Stimulated activated CD4-positive, alpha-beta T cell treated with anti-CD3 and anti-CD28 coated beads, Interleukin-4, amount 100 ng/mL, for 48 hours (primary cell): ENCODE data around the gene PODN.

Experiments used
- DNase-seq, 2 donors: peaks; one replicate each; pipeline ENCODE4 v3.0.0-alpha.2; 2020; ENCODE audit warnings: low read depth in 2 of 2

Gene PODN

DNA sequence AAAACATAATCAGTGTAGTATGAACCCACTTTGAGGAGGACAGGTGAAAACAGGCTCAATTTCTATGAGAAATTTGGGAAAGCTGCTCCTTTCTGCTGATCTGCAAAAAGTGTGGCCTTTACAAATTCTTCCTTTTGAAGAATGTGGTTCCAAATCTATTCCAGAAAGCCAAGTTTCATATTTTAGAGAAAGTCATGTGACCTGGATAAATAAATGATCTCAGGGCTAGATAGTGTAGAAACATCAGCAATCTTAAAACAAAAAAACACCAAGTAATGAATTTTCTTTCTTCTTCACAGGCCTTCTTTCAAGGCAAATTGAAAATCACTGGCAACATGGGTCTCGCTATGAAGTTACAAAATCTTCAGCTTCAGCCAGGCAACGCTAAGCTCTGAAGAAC, 11.7 kb upstream of the PODN start:
- DNase-seq, result no peak

- DNase-seq, result no peak
Measured at GRCh38 chr1:53051676-53052075, 10.3 kb upstream of the PODN start.

DNA sequence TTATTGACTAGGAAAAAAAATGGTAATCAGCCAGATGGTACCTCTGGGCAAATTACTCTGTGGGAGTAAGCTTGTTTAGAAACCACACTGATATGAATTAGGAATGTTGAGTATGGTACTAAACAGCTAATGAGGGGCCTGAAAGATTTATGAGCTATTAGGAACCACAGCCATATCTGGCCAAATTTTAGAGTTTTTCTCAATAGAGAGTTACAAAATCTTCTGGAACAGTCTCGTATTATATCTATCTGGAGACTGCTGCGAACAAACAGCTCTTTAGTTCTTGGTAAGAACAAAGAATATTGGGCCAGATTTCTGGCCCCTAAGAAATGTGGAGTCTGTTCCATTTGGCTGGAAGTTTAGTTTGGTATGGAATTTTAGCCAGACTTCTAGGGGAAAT, 4.9 kb upstream of the PODN start:
- no peak for DNase-seq

GRCh38 chr1:53060579-53060978, 1.4 kb upstream of the PODN start:
- DNase-seq, result no peak

DNA sequence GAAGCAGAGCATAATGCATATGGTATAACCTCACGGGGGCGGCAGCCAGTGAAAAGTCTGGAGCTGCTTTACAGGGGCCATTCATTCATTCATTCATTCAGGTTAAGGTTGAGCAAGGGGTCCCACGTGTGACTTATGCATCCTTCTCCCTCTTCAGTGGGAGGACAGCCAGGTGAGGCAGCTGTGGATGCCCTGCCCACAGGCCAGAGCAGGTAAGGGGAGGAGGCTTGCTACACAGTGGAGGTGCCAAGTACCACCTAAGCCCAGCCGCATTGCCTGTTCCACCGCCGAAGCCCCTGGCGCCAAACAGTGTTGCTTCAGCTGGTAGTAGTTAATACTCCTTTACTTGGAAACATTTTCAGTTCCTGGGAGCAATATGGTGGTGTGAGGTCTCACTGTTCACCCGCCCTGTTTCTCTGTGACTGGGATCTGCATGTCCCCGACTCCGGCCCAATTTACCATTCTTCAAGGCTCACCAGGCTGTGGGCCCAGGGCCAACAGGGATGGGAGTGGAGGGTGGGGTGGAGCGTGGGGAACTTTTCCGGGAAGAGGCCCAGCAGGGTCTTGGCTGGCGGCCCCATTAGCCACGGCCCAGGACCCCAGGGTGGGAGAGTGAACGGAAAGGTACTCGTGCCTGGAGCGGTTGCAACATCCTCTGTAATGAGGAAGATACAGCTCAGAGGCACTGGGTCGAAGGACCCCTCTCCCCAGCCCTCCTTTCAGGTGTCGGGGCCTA, 722 bp upstream of the PODN start:
- no peak for DNase-seq

DNA sequence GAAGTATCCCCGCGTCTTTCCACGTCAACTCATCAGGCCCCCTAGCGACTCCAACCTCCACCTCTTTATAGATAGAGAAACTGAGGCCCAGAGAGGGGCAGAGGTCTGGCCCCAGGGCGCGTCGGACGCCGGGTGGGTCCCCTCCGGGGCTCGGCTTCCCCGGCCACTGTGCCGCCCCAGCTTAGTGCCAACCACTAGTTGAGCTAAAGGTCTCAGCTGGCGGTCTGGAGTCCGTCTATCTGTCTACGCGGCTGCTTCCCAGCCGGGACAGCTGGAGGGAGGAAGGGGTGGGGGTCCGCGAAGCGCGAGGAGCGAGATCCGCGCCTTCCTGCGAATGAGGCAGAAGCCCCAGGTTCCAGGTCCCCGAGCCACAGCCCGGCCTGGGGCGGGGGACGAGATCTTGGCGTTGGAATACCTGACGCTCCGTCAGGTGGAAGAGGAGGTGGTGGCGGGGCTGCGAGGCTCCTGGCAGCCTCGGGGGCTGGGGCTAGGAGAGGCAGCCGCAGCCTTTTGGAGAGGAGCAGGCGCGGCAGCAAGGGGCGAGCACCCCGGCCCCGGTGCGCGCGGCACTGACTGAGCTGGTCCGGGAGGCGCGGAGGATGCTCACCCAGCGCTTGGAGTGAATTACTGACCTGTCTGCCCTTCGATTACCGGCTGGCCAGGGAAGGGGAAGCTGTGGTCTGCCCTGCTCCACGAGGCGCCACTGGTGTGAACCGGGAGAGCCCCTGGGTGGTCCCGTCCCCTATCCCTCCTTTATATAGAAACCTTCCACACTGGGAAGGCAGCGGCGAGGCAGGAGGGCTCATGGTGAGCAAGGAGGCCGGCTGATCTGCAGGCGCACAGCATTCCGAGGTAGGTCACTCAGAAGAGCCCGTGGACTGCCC, 937 bp downstream of the PODN start:
- no peak for DNase-seq

GRCh38 chr1:53063744-53064515, 1.9 kb downstream of the PODN start:
- no peak for DNase-seq

DNA sequence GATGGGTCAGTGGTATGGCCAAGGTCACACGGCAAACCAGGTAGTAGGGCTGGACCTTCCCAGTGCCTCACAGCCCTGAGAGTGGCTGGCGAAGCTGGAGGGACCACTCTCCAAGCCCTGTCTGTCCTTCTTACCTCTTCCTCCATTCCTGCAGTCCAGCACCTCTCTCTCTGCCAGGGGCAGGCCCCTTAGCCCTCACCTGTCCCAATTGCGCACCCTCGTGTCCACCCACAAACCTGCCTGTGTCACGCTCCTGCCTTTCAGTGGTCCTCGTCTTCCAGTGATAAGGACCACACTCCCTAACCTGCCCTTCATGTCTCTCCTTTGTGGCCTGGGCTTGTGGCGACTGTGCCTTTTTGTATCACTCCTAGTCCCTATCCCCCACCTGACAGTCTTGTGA, 3.4 kb downstream of the PODN start:
- no peak for DNase-seq

GRCh38 chr1:53066488-53066887, 4.5 kb downstream of the PODN start:
- no peak for DNase-seq

- DNase-seq, result no peak
Measured at GRCh38 chr1:53066891-53067738, 5.1 kb downstream of the PODN start.

- no peak for DNase-seq
Measured at GRCh38 chr1:53067886-53068285, 5.9 kb downstream of the PODN start.

GRCh38 chr1:53068314-53069099, 6.5 kb downstream of the PODN start:
- no peak for DNase-seq

DNA sequence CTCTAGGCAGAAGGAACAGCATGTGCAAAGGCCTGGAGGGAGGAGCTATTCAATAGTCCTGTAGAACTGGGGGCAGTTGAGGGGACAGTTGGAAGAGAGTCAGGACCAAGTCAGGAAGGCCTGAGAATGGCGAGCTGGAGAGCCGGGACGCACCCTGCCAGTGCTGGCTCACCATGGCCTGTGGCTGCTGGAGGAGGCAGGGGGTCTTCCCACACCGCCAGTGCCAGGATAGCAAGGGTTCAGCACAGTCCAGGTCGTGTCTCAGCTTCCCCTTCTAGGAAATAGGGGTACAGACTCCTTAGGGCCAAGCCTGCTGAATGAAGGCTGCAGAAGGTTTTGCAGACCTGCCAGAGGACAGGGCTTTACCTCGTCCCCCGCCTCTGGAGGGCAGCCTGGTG, 7.3 kb downstream of the PODN start:
- DNase-seq, result no peak

DNA sequence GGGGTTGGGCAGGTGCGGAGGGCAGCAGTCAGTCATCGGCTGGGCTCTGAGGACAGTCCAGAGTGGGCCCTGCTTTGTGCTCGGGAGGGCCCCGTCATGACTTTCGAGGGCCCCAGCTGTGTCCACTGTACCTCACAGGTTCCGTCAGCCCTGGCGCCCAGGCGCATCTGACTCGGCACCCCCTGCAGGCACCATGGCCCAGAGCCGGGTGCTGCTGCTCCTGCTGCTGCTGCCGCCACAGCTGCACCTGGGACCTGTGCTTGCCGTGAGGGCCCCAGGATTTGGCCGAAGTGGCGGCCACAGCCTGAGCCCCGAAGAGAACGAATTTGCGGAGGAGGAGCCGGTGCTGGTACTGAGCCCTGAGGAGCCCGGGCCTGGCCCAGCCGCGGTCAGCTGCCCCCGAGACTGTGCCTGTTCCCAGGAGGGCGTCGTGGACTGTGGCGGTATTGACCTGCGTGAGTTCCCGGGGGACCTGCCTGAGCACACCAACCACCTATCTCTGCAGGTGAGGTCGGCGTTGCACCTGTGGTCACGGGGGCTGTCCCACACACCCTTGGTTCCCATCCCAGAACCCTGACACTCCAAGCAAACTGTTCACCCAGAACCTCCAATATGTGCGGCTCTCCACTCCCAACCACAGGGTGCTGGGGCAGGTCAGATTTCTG, 7.8 kb downstream of the PODN start:
- DNase-seq, result no peak

- no peak for DNase-seq
Measured at GRCh38 chr1:53070621-53071020, 8.6 kb downstream of the PODN start.

GRCh38 chr1:53071167-53071865, 9.3 kb downstream of the PODN start:
- no peak for DNase-seq

GRCh38 chr1:53071915-53072314, 9.9 kb downstream of the PODN start:
- no peak for DNase-seq

DNA sequence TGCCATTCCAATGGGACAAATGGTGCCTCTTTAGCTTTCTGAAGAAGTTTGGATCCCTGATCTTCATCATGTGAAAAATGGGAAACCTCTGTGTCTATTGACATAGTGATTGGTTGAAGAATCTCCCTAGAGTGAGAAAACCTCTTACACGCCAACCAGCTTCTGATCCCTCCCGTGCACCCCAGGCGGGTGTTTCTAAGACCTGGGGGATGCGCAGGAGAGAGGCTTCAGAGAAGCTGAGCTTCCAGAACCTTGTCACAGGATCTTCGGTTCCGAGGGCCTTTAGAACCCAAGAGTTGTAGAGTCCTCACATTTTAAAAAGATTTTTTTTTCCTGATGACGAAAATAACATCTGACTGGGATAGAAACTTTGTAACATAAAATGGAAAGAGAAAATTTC, 11.3 kb downstream of the PODN start:
- no peak for DNase-seq

DNA sequence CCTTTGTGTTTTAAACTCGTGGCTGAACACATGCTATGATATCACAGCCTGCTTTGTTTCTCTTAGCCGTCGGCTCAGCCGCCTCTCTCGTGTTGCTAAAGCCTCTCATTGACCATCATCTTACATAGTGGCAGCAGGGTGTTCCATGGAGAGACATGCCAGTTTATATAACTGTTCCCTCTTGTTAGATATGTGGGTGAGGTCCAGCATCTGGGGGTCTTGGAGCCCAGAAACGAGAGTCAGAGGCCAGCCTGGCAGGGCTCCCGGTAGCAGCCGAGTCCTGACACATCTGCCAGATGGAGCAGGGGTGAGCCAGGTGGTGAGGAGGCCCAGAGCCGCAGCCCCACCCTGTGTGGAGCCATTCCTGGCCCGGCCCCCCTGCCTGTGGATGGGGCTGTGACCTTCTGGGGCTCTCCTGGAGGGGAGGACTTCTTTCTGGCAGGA, 11.9 kb downstream of the PODN start:
- DNase-seq, result no peak
